HG02884 (cell line): ENCODE results near the gene NOG.

ENCODE experiments used
- ATAC-seq: cut with Tn5 transposase; IDR thresholded peaks from one replicate; pipeline ENCODE4 v1.9.1; 2021; ENCODE audit warnings: mild to moderate bottlenecking, moderate library complexity; ENCODE audit not compliant: unreplicated experiment

NOG gene

DNA sequence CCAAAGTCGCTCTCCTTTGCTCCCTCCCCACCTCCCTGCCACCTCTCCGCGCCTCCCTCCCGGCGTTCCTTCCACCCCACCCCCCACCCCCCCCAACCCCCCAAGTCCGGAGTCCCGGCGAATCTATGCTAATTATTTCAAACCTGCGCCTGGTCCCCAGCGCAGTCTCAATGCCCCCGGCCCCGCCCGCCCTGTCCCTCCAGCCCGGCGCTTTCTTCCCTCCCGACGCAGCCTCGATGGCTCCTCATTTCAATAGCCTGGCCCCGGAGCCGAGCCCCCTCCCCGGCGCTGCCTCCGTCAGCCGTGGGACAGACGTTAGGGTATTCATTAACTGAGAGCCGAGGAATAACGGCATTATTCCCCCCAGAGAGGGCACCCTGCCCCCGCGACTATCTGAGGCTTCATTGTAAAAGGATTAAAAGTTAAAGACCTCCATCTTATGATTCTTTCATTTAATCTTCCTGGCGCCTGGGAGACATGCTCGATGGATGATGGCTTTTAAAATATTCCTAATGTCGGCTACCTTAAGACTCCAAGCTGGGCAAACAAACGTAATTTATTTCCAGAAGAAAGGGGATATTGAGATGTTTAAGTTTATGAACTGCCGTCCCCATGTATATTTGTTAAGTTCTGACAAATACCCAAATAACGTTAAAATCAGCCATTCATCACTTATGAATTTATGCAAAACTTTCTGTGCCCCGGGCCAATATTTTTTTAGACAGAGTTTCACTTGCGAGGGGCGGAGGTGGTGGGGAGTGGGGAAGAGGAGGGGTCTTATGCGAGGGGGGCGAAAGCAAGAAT lies 3.4 kb downstream of the NOG start:
- no peak for ATAC-seq

DNA sequence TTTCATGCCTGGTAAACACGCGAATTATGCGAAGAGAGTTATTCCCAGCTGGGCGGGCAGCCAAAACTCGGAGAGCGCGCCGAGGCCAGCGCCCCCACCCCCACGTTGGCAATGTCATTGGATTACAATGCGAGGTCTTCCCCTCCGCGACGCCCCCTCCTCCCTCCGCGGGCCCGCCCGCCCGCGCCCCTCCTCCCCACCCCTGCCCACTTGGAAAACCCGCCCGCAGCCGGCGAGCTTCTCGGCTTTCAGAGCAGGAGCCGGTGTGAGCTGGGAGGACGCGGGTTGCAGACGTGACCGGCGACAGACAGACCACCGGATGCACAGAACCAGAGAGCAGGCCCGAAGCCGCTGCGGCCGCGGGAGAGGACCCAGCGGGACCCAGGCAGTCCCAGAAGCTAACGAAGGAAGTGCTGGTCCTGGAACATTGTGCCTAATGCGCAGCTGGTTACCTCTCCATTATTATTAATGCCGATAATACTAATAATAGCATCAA lies 4.0 kb downstream of the NOG start:
- ATAC-seq = no peak

DNA sequence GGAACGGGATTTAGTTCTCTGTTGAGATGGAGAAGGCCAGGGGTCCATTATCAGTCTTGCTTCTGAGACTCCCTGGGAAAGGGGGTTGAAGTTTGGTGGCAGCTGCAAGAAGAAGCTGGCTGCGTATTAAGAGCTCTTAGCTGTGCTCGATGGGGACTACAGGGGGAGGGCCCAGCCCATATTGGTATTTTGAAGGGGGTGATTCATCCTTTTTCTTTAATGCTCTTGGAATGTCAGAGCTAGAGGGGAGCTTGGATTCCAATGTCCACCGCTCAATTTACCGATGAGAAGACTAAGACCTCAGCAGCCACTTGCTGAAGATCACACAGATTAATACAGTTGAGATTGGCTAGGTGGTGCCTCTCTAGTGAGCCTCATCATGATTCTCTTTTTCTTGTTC lies 5.0 kb downstream of the NOG start:
- ATAC-seq = no peak

- no peak for ATAC-seq
Observed at GRCh38 chr17:56599088-56599487, 5.6 kb downstream of the NOG start.

GRCh38 chr17:56599566-56599965 lies 6.1 kb downstream of the NOG start:
- no peak for ATAC-seq

DNA sequence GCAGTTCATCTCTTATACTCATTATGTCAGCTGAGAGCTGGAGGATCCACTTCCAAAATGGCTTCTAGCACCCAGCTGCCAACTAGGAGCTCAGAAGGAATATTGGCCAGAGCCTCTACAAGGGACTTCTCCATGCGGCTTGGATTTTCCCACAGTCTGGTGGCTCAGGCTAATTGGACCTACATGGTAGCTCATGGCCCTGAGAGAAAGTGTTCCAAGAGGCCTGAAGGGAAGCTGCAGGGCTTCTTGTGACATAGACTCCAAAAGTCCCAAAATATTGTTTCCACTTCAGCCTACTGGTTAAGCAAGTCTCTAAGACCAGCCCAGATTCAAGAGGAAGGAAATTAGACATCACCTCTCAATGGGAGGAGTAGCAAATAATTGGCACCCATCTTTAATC lies 6.8 kb downstream of the NOG start:
- ATAC-seq = no peak

DNA sequence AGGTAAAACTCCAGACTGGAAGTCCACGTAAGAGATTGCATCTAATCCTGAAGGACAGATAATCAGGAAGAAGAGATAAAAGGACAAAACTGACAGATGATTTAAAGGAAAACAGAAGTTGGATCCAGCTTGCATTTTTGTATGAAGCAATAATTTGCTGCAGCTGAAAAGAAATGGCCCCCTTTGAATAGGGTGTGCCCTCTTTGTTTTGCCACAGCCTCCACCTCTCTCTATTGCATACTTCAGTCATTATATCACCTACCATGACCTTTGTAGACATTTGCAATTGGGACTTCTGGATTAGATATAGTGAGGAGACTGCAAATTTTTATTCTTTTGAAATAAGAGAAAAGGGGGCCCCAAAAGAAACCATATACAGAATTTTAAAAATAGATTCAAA lies 8.1 kb downstream of the NOG start:
- ATAC-seq = no peak

DNA sequence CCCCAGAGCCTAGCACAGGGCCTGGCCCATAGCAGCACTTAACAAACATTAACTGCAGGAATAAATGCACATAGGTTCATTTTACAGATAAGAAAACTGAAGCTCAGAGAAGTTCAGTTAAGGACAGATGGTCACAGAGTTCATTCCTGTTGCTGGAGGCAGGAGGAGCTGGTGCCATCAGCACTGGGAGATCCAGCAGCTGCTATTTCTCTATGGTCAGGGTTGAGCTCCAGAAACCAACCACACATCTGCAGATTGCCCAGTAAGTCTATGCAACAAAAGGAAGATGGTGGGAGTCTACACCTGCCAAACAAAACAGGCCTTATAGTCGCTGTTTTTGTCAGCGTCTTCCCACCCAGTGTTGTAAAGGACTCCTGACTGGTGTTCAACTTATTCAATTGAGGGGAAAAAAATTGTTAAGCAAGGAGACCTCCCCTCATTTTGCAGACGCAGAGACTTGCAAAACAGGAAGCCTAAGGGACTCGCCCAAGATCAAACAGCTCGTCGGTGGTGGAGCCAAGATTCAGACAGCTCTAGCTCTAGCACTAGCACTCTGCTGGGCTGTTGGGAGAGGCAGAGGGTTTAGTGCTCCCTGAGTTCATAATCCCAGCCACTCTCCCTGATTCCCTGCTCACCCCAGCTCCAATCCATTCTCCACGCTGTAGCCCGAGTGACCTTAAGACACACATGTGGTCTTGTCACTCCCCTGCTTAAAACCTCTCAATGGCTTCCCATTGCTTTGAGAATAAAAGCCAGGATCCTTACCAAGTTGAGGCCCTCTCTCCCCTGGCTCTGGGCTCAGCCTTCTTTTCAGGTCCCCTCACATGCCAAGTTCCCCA lies 9.0 kb downstream of the NOG start:
- no peak for ATAC-seq

GRCh38 chr17:56603486-56604238 lies 10.2 kb downstream of the NOG start:
- ATAC-seq = no peak

DNA sequence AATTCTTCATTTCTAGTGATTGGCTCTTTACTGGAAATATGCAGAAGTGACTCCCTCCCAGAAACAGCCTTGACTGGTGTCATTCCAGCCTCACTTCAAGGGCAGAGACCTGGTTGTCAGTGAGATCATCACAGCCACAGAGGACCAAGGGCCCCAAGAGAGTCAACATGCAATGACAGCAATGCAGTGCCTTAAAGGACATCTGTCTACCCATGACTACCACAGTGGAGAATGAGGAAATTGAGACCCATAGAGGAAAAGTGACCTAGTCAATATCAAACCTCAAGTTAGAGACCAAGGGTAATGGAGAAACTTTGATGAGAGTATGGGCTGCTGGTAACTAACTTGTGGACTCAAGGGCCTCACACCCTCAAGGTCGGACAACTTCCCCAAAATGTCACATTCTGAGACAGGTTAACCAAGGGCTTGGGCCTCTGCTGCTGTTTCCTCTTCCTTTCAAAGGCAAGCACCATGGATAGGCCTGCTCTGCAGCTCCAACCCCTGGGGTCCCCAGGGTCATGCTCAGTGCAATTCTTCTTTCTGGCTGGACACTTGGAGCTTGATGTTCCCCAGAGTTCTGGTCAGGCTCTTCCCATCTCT lies 11.3 kb downstream of the NOG start:
- no peak for ATAC-seq

DNA sequence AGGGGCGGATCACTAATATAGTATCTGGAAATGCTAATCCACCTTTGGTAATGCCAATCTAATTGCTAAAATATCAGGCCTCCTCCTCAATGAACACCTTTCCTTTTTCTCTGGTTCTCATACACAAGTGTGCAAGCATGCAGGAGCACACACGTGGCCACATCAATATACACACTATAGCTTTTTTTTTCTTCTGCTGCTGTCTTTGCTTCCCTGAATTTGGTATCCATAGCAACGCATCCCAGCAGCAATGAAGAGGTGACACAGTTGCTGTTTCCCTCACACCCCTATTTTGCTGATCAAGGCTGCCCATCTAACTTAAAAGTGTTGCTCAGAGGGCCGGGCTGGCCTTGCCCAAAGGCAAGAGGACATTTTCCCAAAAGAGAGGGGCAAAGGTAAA lies 15.4 kb downstream of the NOG start:
- no peak for ATAC-seq

GRCh38 chr17:56610321-56610720 lies 16.8 kb downstream of the NOG start:
- ATAC-seq = no peak

DNA sequence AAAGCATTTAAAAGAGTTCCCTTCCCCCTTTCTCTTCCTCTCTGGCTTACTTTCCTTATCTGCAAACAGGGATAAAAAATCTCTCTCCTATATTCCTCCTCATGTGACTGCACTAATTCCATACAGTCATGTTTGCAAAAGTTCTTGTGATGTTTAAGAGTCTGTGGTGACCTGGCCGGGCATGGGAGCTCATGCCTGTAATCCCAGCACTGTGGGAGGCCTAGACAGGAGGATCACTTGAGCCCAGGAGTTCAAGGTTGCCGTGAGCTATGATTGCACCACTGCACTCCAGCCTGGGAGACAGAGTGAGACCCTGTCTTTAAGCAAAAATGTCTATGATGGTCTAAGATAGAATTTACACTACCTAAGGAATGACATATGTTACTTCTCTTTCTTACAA lies 19.6 kb downstream of the NOG start:
- no peak for ATAC-seq

DNA sequence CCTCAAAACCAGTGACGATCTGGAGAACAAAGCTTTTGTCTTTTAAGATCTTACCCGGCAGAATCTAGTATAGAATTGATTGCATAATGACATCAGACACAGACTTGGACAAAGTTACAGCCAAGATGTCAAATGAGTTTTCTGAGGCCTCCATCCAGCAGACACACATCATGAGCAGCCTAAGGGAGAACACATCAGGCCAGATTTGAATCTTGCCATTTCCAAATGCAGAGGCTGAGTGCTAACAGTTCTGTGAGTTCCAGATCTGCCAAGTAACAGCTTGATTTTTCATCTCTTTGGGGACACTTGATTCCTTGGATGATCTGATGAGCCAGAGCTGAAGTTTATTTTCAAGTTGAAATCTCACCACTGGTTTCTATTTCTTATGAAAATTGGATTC lies 21.0 kb downstream of the NOG start:
- ATAC-seq = no peak

- ATAC-seq = no peak
Observed at GRCh38 chr17:56616239-56616638, 22.7 kb downstream of the NOG start.

DNA sequence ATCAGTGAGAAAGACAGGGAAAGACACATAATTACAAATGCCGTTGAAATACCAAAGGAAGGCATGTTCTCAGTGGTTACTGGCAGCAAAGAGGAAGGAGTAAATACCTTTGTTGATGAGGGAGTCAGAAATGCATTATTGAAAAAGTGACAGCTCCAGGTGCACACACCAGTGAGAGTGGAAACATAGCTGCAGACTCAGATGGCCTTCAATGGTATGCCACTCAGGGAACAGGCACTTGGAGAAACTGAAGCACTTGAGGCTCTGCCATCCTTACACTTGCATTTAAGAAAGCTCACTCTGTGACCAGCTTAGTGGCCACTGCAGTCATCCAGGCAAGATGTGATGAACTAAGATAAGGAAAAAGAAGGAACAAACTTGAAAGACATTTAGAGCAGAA lies 29.9 kb downstream of the NOG start:
- ATAC-seq = no peak

GRCh38 chr17:56624309-56624708 lies 30.8 kb downstream of the NOG start:
- ATAC-seq = no peak

- no peak for ATAC-seq
Observed at GRCh38 chr17:56624912-56625311, 31.4 kb downstream of the NOG start.

- no peak for ATAC-seq
Observed at GRCh38 chr17:56629531-56630075, 36.1 kb downstream of the NOG start.

- ATAC-seq = no peak
Observed at GRCh38 chr17:56630202-56630601, 36.7 kb downstream of the NOG start.

- ATAC-seq = no peak
Observed at GRCh38 chr17:56633681-56634080, 40.2 kb downstream of the NOG start.
